A549 (cell line): ENCODE results near the gene RABEP1. TPM values are rescaled to one million over a fixed set of nuclear protein-coding genes. Genes with fewer than 3 reads are reported as not detected.

Experiments
- ATAC-seq, 2 experiments: fragments of 200-7000 bp in 1 of 2; fragments of >200 bp in 1 of 2; cut with Nextera tagmentation in 1 of 2; cut with Tn5 transposase in 1 of 2; 3 replicates each; pipeline versions ENCODE4 v1.8.0 to v1.9.1; 2018 to 2020; ENCODE audit warnings: mild to moderate bottlenecking in 1 of 2, moderate library complexity in 1 of 2
- CTCF ChIA-PET: fragments of 300-600 bp; sonication (Branson Sonifier 250); formaldehyde crosslinking; extraction: SDS; loops from one replicate; lab custom pipeline; 2021; ENCODE audit warnings: antibody characterized with exemption, inconsistent platforms; lab: Yijun Ruan, JAX
- POLR2A ChIA-PET: fragments of 350-600 bp; formaldehyde crosslinking; extraction: SDS; loops from one replicate; lab custom pipeline; 2021; ENCODE audit warnings: antibody characterized with exemption, inconsistent platforms; lab: Yijun Ruan, JAX
- DNase-seq, 2 experiments: peaks; one replicate each; pipeline versions ENCODE4 v3.0.0 to v3.0.0-alpha.2; 2011 to 2016; ENCODE audit warnings: low read depth in 1 of 2, low spot score in 1 of 2
- FAIRE-seq: peaks from 2 replicates; lab custom pipeline; 2011; peaks lifted over from hg19 to GRCh38; lab: Jason Lieb, UNC
- H3K27ac ChIP-seq, 2 experiments: fragments of >200 bp; sonication (Bioruptor Twin); formaldehyde crosslinking; 3 replicates each; pipeline ENCODE4 v1.5.1; 2016 to 2017
- H3K4me1 ChIP-seq: fragments of >200 bp; sonication (Bioruptor Twin); formaldehyde crosslinking; 3 replicates; pipeline ENCODE4 v1.6.1; 2016
- H3K4me2 ChIP-seq: fragments of >200 bp; sonication (Bioruptor Twin); formaldehyde crosslinking; 3 replicates; pipeline ENCODE4 v1.6.1; 2016
- H3K4me3 ChIP-seq: fragments of >200 bp; sonication (Bioruptor Twin); formaldehyde crosslinking; 3 replicates; pipeline ENCODE4 v1.5.1; 2016
- H3K9me3 ChIP-seq: fragments of >200 bp; sonication (Bioruptor Twin); formaldehyde crosslinking; 3 replicates; pipeline ENCODE4 v1.6.1; 2016
- CEBPB ChIP-seq, 2 experiments: fragments of >200 bp in 1 of 2; sonication (Bioruptor Twin) in 1 of 2; formaldehyde crosslinking in 1 of 2; IDR thresholded peaks; 2 replicates each; pipeline ENCODE4 v1.6.1; 2012 to 2016
- CHD2 ChIP-seq: fragments of 150-350 bp; IDR thresholded peaks from 2 replicates; pipeline ENCODE4 v1.6.1; 2014; ENCODE audit warnings: low read length; ENCODE audit not compliant: partially characterized antibody
- EP300 ChIP-seq, 2 experiments: fragments of >200 bp; sonication (Bioruptor Twin); formaldehyde crosslinking; IDR thresholded peaks; 2 replicates in 1 of 2; 3 replicates in 1 of 2; pipeline ENCODE4 v1.6.1; 2016 to 2017
- ESRRA ChIP-seq: fragments of 150-350 bp; IDR thresholded peaks from 2 replicates; pipeline ENCODE4 v1.6.1; 2014; ENCODE audit warnings: mild to moderate bottlenecking, low read length, borderline replicate concordance
- FOSL2 ChIP-seq, 2 experiments: fragments of 450-650 bp in 1 of 2; fragments of >200 bp in 1 of 2; sonication (Bioruptor Twin) in 1 of 2; formaldehyde crosslinking; IDR thresholded peaks; 2 replicates each; pipeline versions ENCODE4 v1.5.0 to v1.6.1; 2016 to 2020; ENCODE audit warnings: mild to moderate bottlenecking in 1 of 2, moderate library complexity in 1 of 2
- HEYL ChIP-seq: fragments of 250-450 bp; sonication (Bioruptor Pico); IDR thresholded peaks from 2 replicates; pipeline ENCODE4 v1.8.0; 2021; ENCODE audit warnings: mild to moderate bottlenecking, moderate library complexity
- HOXB5 ChIP-seq: fragments of 250-450 bp; sonication (Bioruptor Pico); IDR thresholded peaks from 2 replicates; pipeline ENCODE4 v1.5.0; 2020; ENCODE audit warnings: mild to moderate bottlenecking, moderate library complexity
- KDM1A ChIP-seq: fragments of 200-600 bp; sonication (generic); IDR thresholded peaks from 2 replicates; pipeline ENCODE4 v1.6.1; 2016; ENCODE audit warnings: low read depth, mild to moderate bottlenecking
- KDM5A ChIP-seq: fragments of 200-600 bp; sonication (generic); IDR thresholded peaks from 2 replicates; pipeline ENCODE4 v1.6.1; 2016; ENCODE audit warnings: antibody characterized with exemption, mild to moderate bottlenecking
- MAZ ChIP-seq: fragments of 150-350 bp; IDR thresholded peaks from 2 replicates; pipeline ENCODE4 v1.6.1; 2014; ENCODE audit warnings: antibody characterized with exemption, low read depth, low read length, borderline replicate concordance
- PHF8 ChIP-seq: fragments of 200-600 bp; sonication (generic); IDR thresholded peaks from 2 replicates; pipeline ENCODE4 v1.6.1; 2016; ENCODE audit warnings: low read depth, mild to moderate bottlenecking, antibody characterized with exemption, moderate library complexity, borderline replicate concordance
- SREBF2 ChIP-seq: fragments of 450-650 bp; IDR thresholded peaks from 2 replicates; pipeline ENCODE4 v1.6.1; 2014; ENCODE audit warnings: mild to moderate bottlenecking, moderate library complexity
- TP53 ChIP-seq: fragments of 250-450 bp; sonication (Bioruptor Pico); IDR thresholded peaks from 2 replicates; pipeline ENCODE4 v1.5.0; 2021; ENCODE audit warnings: mild to moderate bottlenecking, moderate library complexity
- ZFP36 ChIP-seq: fragments of 450-650 bp; IDR thresholded peaks from 2 replicates; pipeline ENCODE4 v1.6.1; 2014; ENCODE audit warnings: borderline replicate concordance; ENCODE audit not compliant: partially characterized antibody
- ZNF302 ChIP-seq: fragments of 250-450 bp; sonication (Bioruptor Pico); IDR thresholded peaks from 2 replicates; pipeline ENCODE4 v1.9.0; 2021; ENCODE audit warnings: inconsistent platforms, mild to moderate bottlenecking, moderate library complexity
- ZSCAN20 ChIP-seq: fragments of 250-450 bp; sonication (Bioruptor Pico); IDR thresholded peaks from 2 replicates; pipeline ENCODE4 v1.8.0; 2022; ENCODE audit warnings: mild to moderate bottlenecking, moderate library complexity
- WGBS: methylation state at CpG from one replicate; pipeline ENCODE4 v1.1.6; 2017; ENCODE audit errors: missing lambda C conversion rate; 5-methylcytosine and 5-hydroxymethylcytosine counted together
- polyA plus RNA-seq, 4 experiments: library from polyadenylated mRNA; depleted of rRNA in 3 of 4; stranded (reverse); fragments of >200 nt; fragmentation: RNase III in 1 of 4; extraction: RNeasy Plus Mini Kit Qiagen cat#74134 plus additional on column Dnase treatment in 1 of 4; gene quantifications; 2 replicates in 3 of 4; 3 replicates in 1 of 4; pipeline ENCODE4 v1.2.3, GENCODE V29; 2011 to 2017
- TF ChIP-seq, protein P1 (sequence below): fragments of >200 bp; sonication (Bioruptor Twin); formaldehyde crosslinking; IDR thresholded peaks from 2 replicates; pipeline ENCODE4 v1.6.1; 2016
- TF ChIP-seq, protein P2 (sequence below): fragments of 450-650 bp; IDR thresholded peaks from 2 replicates; pipeline ENCODE4 v1.6.1; 2014; ENCODE audit warnings: antibody characterized with exemption
- TF ChIP-seq, protein P3 (sequence below): fragments of >200 bp; sonication (Bioruptor Twin); formaldehyde crosslinking; IDR thresholded peaks from 3 replicates; pipeline ENCODE4 v1.5.1; 2016

Gene RABEP1
- polyA plus RNA-seq, 2 of the 4 experiments (the other 2 are of a cell fraction), result 44.7 to 65.5 TPM

DNA sequence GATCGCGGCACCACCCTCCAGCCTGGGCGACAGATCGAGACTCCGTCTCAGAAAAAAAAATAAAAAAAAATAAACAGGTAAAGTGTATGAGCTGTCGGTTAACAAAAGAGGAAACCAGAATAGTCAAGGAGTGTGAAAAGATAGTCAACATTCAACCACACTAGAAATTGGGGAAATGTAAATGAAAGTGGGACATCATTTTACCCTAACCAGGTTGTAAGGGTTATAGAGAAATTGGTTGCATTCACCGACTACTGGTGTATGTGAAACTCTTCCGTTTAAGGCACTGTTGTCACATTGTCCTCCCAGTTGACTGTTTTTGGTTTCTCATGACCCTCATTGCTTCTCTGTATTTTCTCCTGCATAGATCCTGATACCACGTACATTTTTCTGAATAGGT, 62.8 kb downstream of the RABEP1 start:
- no peaks in the 10 kb centered on the region for H3K9me3 ChIP-seq
- no peak for TF ChIP-seq KDM1A
- no peak for TF ChIP-seq FOSL2 (IDR thresholded peaks at IDR 0.05)
- no peak for TF ChIP-seq FOSL2 (CRISPR knock-in tag; IDR thresholded peaks at IDR 0.05)
- TF ChIP-seq, protein P1, sequence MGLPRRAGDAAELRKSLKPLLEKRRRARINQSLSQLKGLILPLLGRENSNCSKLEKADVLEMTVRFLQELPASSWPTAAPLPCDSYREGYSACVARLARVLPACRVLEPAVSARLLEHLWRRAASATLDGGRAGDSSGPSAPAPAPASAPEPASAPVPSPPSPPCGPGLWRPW, result no peak
- 96% methylated on average over 9 of the region's 9 CpGs for WGBS
- H3K4me3 ChIP-seq, result no peak overlapping the region
- no peaks in the 10 kb centered on the region for H3K4me1 ChIP-seq
- no peak overlapping the region for H3K27ac ChIP-seq
- POLR2A ChIA-PET, result no interaction called here
- DNase-seq (no peak), FAIRE-seq (no peak), ATAC-seq (no peak)
- no peak overlapping the region for H3K4me2 ChIP-seq
- CTCF ChIA-PET, result no interaction called here

DNA sequence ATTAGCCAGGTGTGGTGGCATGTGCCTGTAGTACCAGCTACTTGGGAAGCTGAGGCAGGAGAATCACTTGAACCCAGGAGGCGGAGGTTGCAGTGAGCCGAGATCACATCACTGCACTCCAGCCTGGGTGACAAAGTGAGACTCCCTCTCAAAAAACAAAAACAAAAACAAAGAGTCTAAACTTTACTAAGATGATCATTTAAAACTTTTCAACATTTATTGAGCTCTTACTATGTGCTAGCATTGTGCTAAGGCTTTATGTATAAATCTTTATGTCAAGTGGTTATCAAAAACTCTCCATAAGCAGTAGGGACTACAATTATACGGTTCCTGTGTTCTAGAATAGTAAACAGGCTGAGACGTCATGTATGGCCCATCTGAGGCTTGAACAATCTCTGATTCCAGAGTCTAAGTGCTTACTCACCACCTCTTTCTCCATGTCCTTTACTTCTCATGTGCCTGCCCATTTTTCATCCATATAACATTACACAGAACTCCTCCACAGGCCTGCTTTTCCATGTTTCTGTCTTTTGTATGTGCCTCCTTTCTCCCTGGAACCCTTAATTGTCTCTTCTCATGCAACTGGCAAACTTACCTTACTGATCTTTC, 70.7 kb downstream of the RABEP1 start:
- no peaks in the 10 kb centered on the region for H3K9me3 ChIP-seq
- FAIRE-seq (no peak), DNase-seq (no peak), ATAC-seq (no peak)
- H3K27ac ChIP-seq, result no peak overlapping the region
- TF ChIP-seq HOXB5 (no peak), PHF8 (no peak), ZNF302 (CRISPR knock-in tag) (no peak), CEBPB (IDR thresholded peaks at IDR 0.05) (no peak)
- TF ChIP-seq, protein P2, sequence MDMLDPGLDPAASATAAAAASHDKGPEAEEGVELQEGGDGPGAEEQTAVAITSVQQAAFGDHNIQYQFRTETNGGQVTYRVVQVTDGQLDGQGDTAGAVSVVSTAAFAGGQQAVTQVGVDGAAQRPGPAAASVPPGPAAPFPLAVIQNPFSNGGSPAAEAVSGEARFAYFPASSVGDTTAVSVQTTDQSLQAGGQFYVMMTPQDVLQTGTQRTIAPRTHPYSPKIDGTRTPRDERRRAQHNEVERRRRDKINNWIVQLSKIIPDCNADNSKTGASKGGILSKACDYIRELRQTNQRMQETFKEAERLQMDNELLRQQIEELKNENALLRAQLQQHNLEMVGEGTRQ, result no peak
- WGBS, result 91% methylated on average over 4 of the region's 4 CpGs
- ChIA-PET CTCF (no interaction called here), POLR2A (no interaction called here)
- no peaks in the 10 kb centered on the region for H3K4me1 ChIP-seq
- H3K4me2 ChIP-seq, result no peak overlapping the region
- no peak overlapping the region for H3K4me3 ChIP-seq

DNA sequence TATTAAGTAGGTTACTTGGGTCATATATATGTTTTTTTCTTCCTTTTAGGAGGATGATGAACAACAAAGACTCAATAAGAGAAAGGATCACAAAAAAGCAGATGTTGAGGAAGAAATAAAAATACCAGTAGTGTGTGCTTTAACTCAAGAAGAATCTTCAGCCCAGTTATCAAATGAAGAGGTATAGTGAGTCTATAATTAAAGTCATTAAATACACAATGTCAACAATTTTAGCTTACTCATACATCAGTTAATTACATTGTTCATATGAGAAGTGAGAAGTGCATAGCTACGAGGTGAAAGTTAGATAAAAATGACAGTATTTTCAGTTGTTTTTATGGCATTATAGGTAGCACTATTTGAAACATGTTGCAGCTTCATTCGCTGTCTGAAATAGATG, 72.2 kb downstream of the RABEP1 start:
- H3K4me3 ChIP-seq, result no peak overlapping the region
- FAIRE-seq (no peak), ATAC-seq (no peak), DNase-seq (no peak)
- TF ChIP-seq EP300 (IDR thresholded peaks at IDR 0.05) (no peak), ZSCAN20 (CRISPR knock-in tag) (no peak), MAZ (no peak), ZNF302 (CRISPR knock-in tag) (no peak), HEYL (CRISPR knock-in tag) (no peak), CHD2 (no peak), TP53 (no peak), ZFP36 (no peak), ESRRA (no peak), SREBF2 (no peak), KDM5A (no peak)
- TF ChIP-seq, protein P3, sequence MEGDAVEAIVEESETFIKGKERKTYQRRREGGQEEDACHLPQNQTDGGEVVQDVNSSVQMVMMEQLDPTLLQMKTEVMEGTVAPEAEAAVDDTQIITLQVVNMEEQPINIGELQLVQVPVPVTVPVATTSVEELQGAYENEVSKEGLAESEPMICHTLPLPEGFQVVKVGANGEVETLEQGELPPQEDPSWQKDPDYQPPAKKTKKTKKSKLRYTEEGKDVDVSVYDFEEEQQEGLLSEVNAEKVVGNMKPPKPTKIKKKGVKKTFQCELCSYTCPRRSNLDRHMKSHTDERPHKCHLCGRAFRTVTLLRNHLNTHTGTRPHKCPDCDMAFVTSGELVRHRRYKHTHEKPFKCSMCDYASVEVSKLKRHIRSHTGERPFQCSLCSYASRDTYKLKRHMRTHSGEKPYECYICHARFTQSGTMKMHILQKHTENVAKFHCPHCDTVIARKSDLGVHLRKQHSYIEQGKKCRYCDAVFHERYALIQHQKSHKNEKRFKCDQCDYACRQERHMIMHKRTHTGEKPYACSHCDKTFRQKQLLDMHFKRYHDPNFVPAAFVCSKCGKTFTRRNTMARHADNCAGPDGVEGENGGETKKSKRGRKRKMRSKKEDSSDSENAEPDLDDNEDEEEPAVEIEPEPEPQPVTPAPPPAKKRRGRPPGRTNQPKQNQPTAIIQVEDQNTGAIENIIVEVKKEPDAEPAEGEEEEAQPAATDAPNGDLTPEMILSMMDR, result no peak
- TF ChIP-seq, protein P2, result no peak
- no peak overlapping the region for H3K4me2 ChIP-seq
- ChIA-PET CTCF (interaction anchor here (0.9 kb wide), 1 partner anchor 85 kb away, joined by 3 read pairs; the partner anchor contains the start of gene C1QBP), POLR2A (no interaction called here)
- WGBS, result 87% methylated on average over 2 of the region's 2 CpGs
- H3K4me1 ChIP-seq, result no peaks in the 10 kb centered on the region
- no peak overlapping the region for H3K27ac ChIP-seq
- no peaks in the 10 kb centered on the region for H3K9me3 ChIP-seq
